GM23248 (cell line): ENCODE results near the gene IFIT1B.

Experiments
- EZH2 ChIP-seq: fragments of 200-600 bp; sonication (generic); IDR thresholded peaks from 2 replicates; pipeline ENCODE4 v1.6.1; 2018; ENCODE audit warnings: antibody characterized with exemption, mild to moderate bottlenecking; ENCODE audit not compliant: insufficient read depth, poor library complexity, severe bottlenecking
- EZH2phosphoT487 ChIP-seq: fragments of 200-600 bp; sonication (generic); IDR thresholded peaks from 2 replicates; pipeline ENCODE4 v1.6.1; 2018; ENCODE audit warnings: antibody characterized with exemption, moderate library complexity, mild to moderate bottlenecking, low read depth; ENCODE audit not compliant: insufficient read depth

DNA sequence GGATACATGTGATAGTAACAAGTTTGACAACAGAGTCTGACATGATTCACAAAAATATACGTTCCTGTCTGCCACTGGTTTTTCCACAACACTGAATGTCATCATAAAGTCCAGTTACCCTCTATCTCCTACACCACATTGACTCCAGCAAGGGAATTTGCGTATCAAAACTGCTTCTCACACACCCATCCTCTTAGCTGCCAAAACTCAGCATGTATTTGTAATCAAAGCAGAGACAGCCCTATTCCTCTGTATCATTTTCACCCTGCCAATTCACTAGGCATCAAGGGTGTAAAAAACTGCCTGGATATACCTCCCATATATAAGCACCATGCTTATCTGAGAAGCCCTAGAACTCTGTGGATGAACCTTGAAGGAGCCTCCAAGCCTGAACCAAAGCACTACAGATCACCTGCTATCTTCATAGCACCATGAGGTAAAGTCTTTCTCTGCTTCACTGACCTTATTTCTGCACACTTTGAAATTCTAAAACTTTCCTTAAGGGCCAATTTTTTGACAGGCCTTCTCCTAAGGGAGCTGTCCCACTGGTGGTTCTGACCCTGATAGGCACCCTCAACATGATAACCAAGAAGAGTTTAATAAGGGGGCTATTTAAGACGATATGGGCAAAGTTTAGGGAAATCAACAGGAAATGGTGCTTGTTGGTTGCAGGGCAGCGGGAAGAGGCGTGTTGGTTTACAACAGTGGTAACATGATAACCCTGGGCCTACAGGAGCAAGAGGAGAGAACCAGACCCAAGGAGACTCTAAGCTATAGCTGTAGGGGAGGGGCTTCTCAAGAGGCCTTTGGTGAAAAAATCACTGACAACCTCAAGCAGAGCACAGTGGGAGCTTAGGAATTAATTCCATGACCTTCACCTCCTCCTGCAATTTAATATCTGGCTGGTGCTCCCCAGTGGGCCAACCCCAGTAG, at the start of gene IFIT1B:
- TF ChIP-seq EZH2 (no peak), EZH2phosphoT487 (no peak)
